PC-9 (cell line): ENCODE measurements around the gene RTN3.

Source experiments
- EZH2 ChIP-seq: fragments of 200-600 bp; sonication (generic); IDR thresholded peaks from 2 replicates; pipeline ENCODE4 v1.8.0; 2017; ENCODE audit warnings: antibody characterized with exemption, low read depth
- TF ChIP-seq, protein P1 (sequence below): fragments of 200-600 bp; sonication (generic); conservative IDR thresholded peaks from 2 replicates; pipeline ENCODE4 v1.6.1; 2017; ENCODE audit warnings: mixed run types, antibody characterized with exemption, mild to moderate bottlenecking, moderate library complexity

DNA sequence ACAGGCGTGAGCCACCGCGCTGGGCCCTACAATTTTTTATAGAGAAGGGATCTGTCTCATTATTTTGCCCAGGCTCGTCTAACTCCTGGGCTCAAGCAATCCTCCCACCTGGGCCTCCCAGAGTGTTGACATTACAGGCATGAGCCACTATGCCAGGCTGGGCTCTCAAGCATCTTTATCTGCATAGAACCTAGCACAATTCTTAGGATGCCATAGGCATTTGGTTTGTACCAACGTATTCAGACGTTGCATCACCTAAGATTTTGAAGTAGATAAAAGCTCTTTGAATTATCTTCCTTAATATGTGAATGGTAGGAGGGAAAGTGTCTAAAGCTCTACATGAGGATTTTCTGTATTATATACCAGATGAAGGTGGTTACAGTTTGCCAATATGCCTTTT, 30.5 kb downstream of the RTN3 start:
- TF ChIP-seq, protein P1, sequence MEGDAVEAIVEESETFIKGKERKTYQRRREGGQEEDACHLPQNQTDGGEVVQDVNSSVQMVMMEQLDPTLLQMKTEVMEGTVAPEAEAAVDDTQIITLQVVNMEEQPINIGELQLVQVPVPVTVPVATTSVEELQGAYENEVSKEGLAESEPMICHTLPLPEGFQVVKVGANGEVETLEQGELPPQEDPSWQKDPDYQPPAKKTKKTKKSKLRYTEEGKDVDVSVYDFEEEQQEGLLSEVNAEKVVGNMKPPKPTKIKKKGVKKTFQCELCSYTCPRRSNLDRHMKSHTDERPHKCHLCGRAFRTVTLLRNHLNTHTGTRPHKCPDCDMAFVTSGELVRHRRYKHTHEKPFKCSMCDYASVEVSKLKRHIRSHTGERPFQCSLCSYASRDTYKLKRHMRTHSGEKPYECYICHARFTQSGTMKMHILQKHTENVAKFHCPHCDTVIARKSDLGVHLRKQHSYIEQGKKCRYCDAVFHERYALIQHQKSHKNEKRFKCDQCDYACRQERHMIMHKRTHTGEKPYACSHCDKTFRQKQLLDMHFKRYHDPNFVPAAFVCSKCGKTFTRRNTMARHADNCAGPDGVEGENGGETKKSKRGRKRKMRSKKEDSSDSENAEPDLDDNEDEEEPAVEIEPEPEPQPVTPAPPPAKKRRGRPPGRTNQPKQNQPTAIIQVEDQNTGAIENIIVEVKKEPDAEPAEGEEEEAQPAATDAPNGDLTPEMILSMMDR: no peak
- TF ChIP-seq EZH2: no peak
